ENCODE measurements around the gene RAPGEF4. TPM values are rescaled to one million over a fixed set of nuclear protein-coding genes. Genes with fewer than 3 reads are reported as not detected.

The RAPGEF4 gene
- total RNA-seq, 1 experiment from 2014 or later: not detected

DNA sequence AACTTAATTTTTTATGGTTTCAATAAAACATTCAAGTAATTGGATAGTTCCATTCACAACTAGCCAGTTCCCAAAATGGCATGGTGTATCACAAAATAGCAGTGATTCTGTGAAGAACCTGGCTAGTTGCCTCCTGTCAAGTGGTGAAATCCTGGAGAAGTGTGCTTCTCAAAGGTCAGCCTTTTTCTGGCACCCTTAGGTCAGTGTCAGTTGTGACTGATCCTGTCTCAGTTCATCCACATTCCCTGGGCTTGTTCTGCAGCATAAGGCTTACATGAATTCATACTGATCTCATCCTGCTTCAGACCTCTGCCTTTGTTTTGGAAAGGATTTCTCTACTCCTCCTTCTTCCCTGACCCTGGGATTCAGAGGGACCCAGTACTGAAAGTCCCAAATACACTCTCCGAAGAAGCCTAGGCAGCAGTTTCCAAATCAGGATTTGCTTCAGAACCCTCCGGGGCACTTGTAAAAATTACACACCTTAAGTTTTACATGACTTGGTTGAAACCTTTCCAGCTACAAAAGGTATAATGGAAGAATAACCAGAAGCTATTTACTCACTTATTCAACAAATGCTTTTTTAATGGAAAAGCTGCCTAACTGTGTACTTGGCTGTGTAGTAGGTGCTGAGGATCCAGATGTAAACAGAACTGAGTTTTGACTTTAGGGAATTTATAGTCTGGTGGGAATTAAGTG is 351.0 kb downstream of the RAPGEF4 start:
- Histone ChIP-seq H3K9me3 (ENCODE audit: insufficient read depth, low read depth) (no peaks in the 10 kb centered on the region), H3F3A (ENCODE audit: insufficient read depth, low read depth) (no peaks in the 10 kb centered on the region; the same call in 1 of the 2 replicates), H3K4me3 (no peak overlapping the region), H3K79me2 (ENCODE audit: low read depth) (peaks cover 98% of the 10 kb centered on the region), H2AFZ (no peak overlapping the region), H4K20me1 (ENCODE audit: insufficient read depth) (no peaks in the 10 kb centered on the region), H3K9me2 (ENCODE audit: insufficient read depth) (no peaks in the 10 kb centered on the region; the same call in 1 of the 2 replicates), H3K4me1 (replicated peaks; ENCODE audit: insufficient read depth) (no peaks in the 10 kb centered on the region), H3K4me2 (no peak overlapping the region), H3K36me3 (ENCODE audit: low read depth) (0 out of 2 replicates have a peak, but pooled peaks cover 14% of the 10 kb centered on the region), H3K27me3 (ENCODE audit: insufficient read depth, low read depth) (no peaks in the 10 kb centered on the region), H3K27ac (no peak overlapping the region)
- DNase-seq: no peak
- POLR2A ChIA-PET (ENCODE audit: unreplicated experiment): no interaction called here
- no TSS peak for BruUV-seq (replicated peaks)
- intact Hi-C loops (cut with micrococcal nuclease; ENCODE audit: unreplicated experiment): no loop called here
- CTCF ChIA-PET: no interaction called here
- TF ChIP-seq EZH2 (IDR thresholded peaks at IDR 0.05; ENCODE audit: low read depth): no peak
- TF ChIP-seq, protein P1, sequence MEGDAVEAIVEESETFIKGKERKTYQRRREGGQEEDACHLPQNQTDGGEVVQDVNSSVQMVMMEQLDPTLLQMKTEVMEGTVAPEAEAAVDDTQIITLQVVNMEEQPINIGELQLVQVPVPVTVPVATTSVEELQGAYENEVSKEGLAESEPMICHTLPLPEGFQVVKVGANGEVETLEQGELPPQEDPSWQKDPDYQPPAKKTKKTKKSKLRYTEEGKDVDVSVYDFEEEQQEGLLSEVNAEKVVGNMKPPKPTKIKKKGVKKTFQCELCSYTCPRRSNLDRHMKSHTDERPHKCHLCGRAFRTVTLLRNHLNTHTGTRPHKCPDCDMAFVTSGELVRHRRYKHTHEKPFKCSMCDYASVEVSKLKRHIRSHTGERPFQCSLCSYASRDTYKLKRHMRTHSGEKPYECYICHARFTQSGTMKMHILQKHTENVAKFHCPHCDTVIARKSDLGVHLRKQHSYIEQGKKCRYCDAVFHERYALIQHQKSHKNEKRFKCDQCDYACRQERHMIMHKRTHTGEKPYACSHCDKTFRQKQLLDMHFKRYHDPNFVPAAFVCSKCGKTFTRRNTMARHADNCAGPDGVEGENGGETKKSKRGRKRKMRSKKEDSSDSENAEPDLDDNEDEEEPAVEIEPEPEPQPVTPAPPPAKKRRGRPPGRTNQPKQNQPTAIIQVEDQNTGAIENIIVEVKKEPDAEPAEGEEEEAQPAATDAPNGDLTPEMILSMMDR (conservative IDR thresholded peaks at IDR 0.05): no peak

- no peaks in the 10 kb centered on the region for H3K9me3 ChIP-seq (ENCODE audit: insufficient read depth, low read depth)
- peaks cover 93% of the 10 kb centered on the region for H3K79me2 ChIP-seq (ENCODE audit: low read depth)
- no TSS peak for BruUV-seq (replicated peaks)
- H4K20me1 ChIP-seq (ENCODE audit: insufficient read depth): no peaks in the 10 kb centered on the region
- no peaks in the 10 kb centered on the region; the same call in 1 of the 2 replicates for H3K9me2 ChIP-seq (ENCODE audit: insufficient read depth)
- 0 out of 2 replicates have a peak, but pooled peaks cover 18% of the 10 kb centered on the region for H3K36me3 ChIP-seq (ENCODE audit: low read depth)
- H3K27ac ChIP-seq: no peak overlapping the region
- ChIA-PET CTCF (no interaction called here), POLR2A (ENCODE audit: unreplicated experiment) (no interaction called here)
- intact Hi-C loops (cut with micrococcal nuclease; ENCODE audit: unreplicated experiment): no loop called here
- H3K27me3 ChIP-seq (ENCODE audit: insufficient read depth, low read depth): no peaks in the 10 kb centered on the region
- TF ChIP-seq EZH2 (IDR thresholded peaks at IDR 0.05; ENCODE audit: low read depth): no peak
- TF ChIP-seq, protein P1 (conservative IDR thresholded peaks at IDR 0.05): no peak
- no peak overlapping the region for H3K4me3 ChIP-seq
- H3F3A ChIP-seq (ENCODE audit: insufficient read depth, low read depth): no peaks in the 10 kb centered on the region; the same call in 1 of the 2 replicates
- no peak overlapping the region for H3K4me2 ChIP-seq
- no peak overlapping the region for H2AFZ ChIP-seq
- H3K4me1 ChIP-seq (replicated peaks; ENCODE audit: insufficient read depth): no peaks in the 10 kb centered on the region
- no peak for DNase-seq
Measured at GRCh38 chr2:173087214-173087581, 351.6 kb downstream of the RAPGEF4 start.

GRCh38 chr2:173087793-173088496 is 352.3 kb downstream of the RAPGEF4 start:
- no peaks in the 10 kb centered on the region for H3K27me3 ChIP-seq (ENCODE audit: insufficient read depth, low read depth)
- H3F3A ChIP-seq (ENCODE audit: insufficient read depth, low read depth): no peaks in the 10 kb centered on the region; the same call in 1 of the 2 replicates
- DNase-seq: no peak
- ChIA-PET POLR2A (ENCODE audit: unreplicated experiment) (interaction anchor here (0.6 kb wide), 2 partner anchors 126 to 157 kb away, joined by 3 to 6 read pairs; no protein-coding TSS in a partner anchor), CTCF (no interaction called here)
- H3K9me2 ChIP-seq (ENCODE audit: insufficient read depth): no peaks in the 10 kb centered on the region
- H3K27ac ChIP-seq: no peak overlapping the region
- no peak overlapping the region for H3K4me2 ChIP-seq
- no peak overlapping the region for H3K4me3 ChIP-seq
- no TSS peak for BruUV-seq (replicated peaks)
- H3K9me3 ChIP-seq (ENCODE audit: insufficient read depth, low read depth): no peaks in the 10 kb centered on the region
- H2AFZ ChIP-seq: no peak overlapping the region
- peaks cover 86% of the 10 kb centered on the region for H3K79me2 ChIP-seq (ENCODE audit: low read depth)
- intact Hi-C loops (cut with micrococcal nuclease; ENCODE audit: unreplicated experiment): no loop called here
- H4K20me1 ChIP-seq (ENCODE audit: insufficient read depth): no peaks in the 10 kb centered on the region
- TF ChIP-seq EZH2 (IDR thresholded peaks at IDR 0.05; ENCODE audit: low read depth): no peak
- TF ChIP-seq, protein P1 (conservative IDR thresholded peaks at IDR 0.05): no peak
- H3K36me3 ChIP-seq (ENCODE audit: low read depth): 0 out of 2 replicates have a peak, but pooled peaks cover 18% of the 10 kb centered on the region
- no peaks in the 10 kb centered on the region for H3K4me1 ChIP-seq (replicated peaks; ENCODE audit: insufficient read depth)
